ENCODE measurements around the gene USP10. TPM values are rescaled to one million over a fixed set of nuclear protein-coding genes. Genes with fewer than 3 reads are reported as not detected.

Gene USP10
- total RNA-seq, 2 experiments from 2014 or later, result 65.9 to 134 TPM

DNA sequence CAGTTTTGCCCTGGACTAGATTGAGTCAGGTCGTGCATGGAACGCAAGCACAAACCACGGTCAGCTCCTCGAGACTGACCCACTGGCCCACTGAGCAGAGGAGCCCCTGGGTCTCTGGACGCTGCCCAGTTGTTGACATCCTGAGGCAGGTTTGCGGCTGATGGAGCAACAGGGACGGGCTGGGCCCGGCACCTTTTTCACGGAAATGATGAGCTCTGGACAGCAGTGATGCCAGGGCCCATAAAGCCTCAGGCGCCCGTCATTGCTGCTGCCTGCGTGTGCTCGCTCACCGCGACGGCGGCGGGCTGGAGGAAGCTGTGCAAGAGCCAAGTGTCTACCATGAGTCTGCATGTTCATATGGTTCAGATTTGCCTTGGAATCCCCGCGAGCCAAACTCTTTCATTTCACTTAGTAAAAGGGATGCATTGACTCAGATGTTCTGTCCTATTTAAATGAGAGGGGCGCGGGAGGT is 89.2 kb downstream of the USP10 start:
- intact Hi-C loops (cut with micrococcal nuclease; ENCODE audit: unreplicated experiment), result loop anchor here (10.0 kb wide), 1 partner anchor 186 kb away; no protein-coding TSS in a partner anchor
- ChIA-PET POLR2A (no interaction called here), CTCF (ENCODE audit: unreplicated experiment) (no interaction called here)

DNA sequence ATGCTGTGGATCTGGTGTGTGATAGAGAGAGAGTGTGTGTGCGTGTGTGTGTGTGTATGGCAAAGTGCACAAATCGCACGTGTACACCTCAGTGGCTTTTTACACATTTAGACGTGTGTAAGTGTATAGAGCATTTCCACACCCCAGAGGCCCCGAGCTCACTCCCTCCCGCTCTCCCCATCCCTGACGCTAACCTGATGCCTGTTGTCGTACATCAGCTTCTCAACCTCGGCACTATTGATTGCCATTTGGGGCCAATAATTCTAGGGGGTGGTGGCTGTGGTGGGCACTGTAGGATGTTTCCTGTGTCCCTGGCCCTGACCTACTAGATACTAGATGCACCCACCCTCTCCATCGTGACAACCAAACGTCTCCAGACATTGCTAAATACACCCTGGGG is 89.6 kb downstream of the USP10 start:
- POLR2A ChIA-PET, result no interaction called here
- CTCF ChIA-PET (ENCODE audit: unreplicated experiment), result no interaction called here

More for the DNA sequence above, 89.2 kb downstream of the USP10 start:
- no peak for TF ChIP-seq EZH2phosphoT487 (IDR thresholded peaks at IDR 0.05; ENCODE audit: borderline replicate concordance, low read depth, low read length)
- TF ChIP-seq, protein P1, sequence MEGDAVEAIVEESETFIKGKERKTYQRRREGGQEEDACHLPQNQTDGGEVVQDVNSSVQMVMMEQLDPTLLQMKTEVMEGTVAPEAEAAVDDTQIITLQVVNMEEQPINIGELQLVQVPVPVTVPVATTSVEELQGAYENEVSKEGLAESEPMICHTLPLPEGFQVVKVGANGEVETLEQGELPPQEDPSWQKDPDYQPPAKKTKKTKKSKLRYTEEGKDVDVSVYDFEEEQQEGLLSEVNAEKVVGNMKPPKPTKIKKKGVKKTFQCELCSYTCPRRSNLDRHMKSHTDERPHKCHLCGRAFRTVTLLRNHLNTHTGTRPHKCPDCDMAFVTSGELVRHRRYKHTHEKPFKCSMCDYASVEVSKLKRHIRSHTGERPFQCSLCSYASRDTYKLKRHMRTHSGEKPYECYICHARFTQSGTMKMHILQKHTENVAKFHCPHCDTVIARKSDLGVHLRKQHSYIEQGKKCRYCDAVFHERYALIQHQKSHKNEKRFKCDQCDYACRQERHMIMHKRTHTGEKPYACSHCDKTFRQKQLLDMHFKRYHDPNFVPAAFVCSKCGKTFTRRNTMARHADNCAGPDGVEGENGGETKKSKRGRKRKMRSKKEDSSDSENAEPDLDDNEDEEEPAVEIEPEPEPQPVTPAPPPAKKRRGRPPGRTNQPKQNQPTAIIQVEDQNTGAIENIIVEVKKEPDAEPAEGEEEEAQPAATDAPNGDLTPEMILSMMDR (conservative IDR thresholded peaks at IDR 0.05; ENCODE audit: low read length), result no peak
- Histone ChIP-seq H4K20me1 (ENCODE audit: insufficient read depth, low read length) (no peaks in the 10 kb centered on the region), H3K36me3 (ENCODE audit: insufficient read depth, low read length) (no peaks in the 10 kb centered on the region), H3K9me2 (ENCODE audit: insufficient read depth, low read length) (no peaks in the 10 kb centered on the region), H3K27ac (ENCODE audit: low read depth, low read length, poor library complexity, severe bottlenecking) (no peak overlapping the region), H3K4me2 (ENCODE audit: low read length) (no peak overlapping the region), H3K4me1 (ENCODE audit: insufficient read depth, low read length, poor library complexity, severe bottlenecking) (no peaks in the 10 kb centered on the region), H3K4me3 (ENCODE audit: low read depth, low read length, poor library complexity, severe bottlenecking) (no peak overlapping the region), H3K9me3 (ENCODE audit: low read length) (no peaks in the 10 kb centered on the region), H2AFZ (ENCODE audit: low read length) (no peak overlapping the region), H3K79me2 (ENCODE audit: insufficient read depth, low read depth, low read length) (no peaks in the 10 kb centered on the region)
- DNase-seq (ENCODE audit: low spot score), result no peak
- BruUV-seq (replicated peaks), result no TSS peak

DNA sequence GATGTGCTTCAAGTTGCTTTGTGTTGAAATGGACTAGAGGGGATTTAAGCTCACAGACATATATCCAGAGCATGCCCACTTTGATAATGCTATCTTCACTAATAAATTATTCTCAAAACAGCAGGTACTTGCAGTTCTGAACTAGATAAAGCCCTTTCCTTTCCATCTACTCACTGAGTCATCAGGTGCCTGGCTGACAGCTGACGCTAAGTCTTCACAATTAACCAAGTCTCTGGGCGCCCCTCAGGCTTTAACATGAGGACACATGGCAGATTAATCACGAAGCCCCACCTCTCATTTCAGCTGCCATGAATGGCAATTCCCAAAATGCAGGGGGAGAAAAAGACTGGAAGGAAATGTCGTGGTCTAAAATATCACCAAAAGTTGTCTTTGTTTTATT is 90.5 kb downstream of the USP10 start:
- POLR2A ChIA-PET, result no interaction called here
- H3K9me2 ChIP-seq (ENCODE audit: insufficient read depth, low read length), result no peaks in the 10 kb centered on the region
- no peak overlapping the region for H3K27ac ChIP-seq (ENCODE audit: low read depth, low read length, poor library complexity, severe bottlenecking)
- no peaks in the 10 kb centered on the region for H3K79me2 ChIP-seq (ENCODE audit: insufficient read depth, low read depth, low read length)
- no peaks in the 10 kb centered on the region for H3K9me3 ChIP-seq (ENCODE audit: low read length)
- H3K4me1 ChIP-seq (ENCODE audit: insufficient read depth, low read length, poor library complexity, severe bottlenecking), result no peaks in the 10 kb centered on the region
- no peak overlapping the region for H2AFZ ChIP-seq (ENCODE audit: low read length)
- no peak overlapping the region for H3K4me3 ChIP-seq (ENCODE audit: low read depth, low read length, poor library complexity, severe bottlenecking)
- H3K4me2 ChIP-seq (ENCODE audit: low read length), result no peak overlapping the region
- no peaks in the 10 kb centered on the region for H3K36me3 ChIP-seq (ENCODE audit: insufficient read depth, low read length)
- no TSS peak for BruUV-seq (replicated peaks)
- no peak for DNase-seq (ENCODE audit: low spot score)
- CTCF ChIA-PET (ENCODE audit: unreplicated experiment), result no interaction called here
- intact Hi-C loops (cut with micrococcal nuclease; ENCODE audit: unreplicated experiment), result no loop called here
- H4K20me1 ChIP-seq (ENCODE audit: insufficient read depth, low read length), result no peaks in the 10 kb centered on the region
- TF ChIP-seq, protein P1 (conservative IDR thresholded peaks at IDR 0.05; ENCODE audit: low read length), result no peak
- TF ChIP-seq EZH2phosphoT487 (IDR thresholded peaks at IDR 0.05; ENCODE audit: borderline replicate concordance, low read depth, low read length), result no peak

More for the DNA sequence above, 89.6 kb downstream of the USP10 start:
- Histone ChIP-seq H3K4me1 (ENCODE audit: insufficient read depth, low read length, poor library complexity, severe bottlenecking) (no peaks in the 10 kb centered on the region), H2AFZ (ENCODE audit: low read length) (no peak overlapping the region), H4K20me1 (ENCODE audit: insufficient read depth, low read length) (no peaks in the 10 kb centered on the region), H3K36me3 (ENCODE audit: insufficient read depth, low read length) (no peaks in the 10 kb centered on the region), H3K9me2 (ENCODE audit: insufficient read depth, low read length) (no peaks in the 10 kb centered on the region), H3K4me3 (ENCODE audit: low read depth, low read length, poor library complexity, severe bottlenecking) (no peak overlapping the region), H3K9me3 (ENCODE audit: low read length) (no peaks in the 10 kb centered on the region), H3K27ac (ENCODE audit: low read depth, low read length, poor library complexity, severe bottlenecking) (no peak overlapping the region), H3K4me2 (ENCODE audit: low read length) (no peak overlapping the region), H3K79me2 (ENCODE audit: insufficient read depth, low read depth, low read length) (no peaks in the 10 kb centered on the region)
- intact Hi-C loops (cut with micrococcal nuclease; ENCODE audit: unreplicated experiment), result loop anchor here (10.0 kb wide), 1 partner anchor 185 kb away; no protein-coding TSS in a partner anchor
- DNase-seq (ENCODE audit: low spot score), result no peak
- TF ChIP-seq, protein P1 (conservative IDR thresholded peaks at IDR 0.05; ENCODE audit: low read length), result no peak
- no peak for TF ChIP-seq EZH2phosphoT487 (IDR thresholded peaks at IDR 0.05; ENCODE audit: borderline replicate concordance, low read depth, low read length)
- BruUV-seq (replicated peaks), result no TSS peak

Measured in OCI-LY7 (cell line).